ENCODE data around the gene GULP1.
"Not testable (repeated sequence)": the region's sequence is repeated elsewhere in the genome, so short reads cannot be mapped to it uniquely, and the experiment has no call there.

Gene GULP1

GRCh38 chr2:188526701-188527100, 235.0 kb downstream of the GULP1 start:
- DNase-seq: no peak

- no peak for DNase-seq
Observed at GRCh38 chr2:188527141-188527540, 235.5 kb downstream of the GULP1 start.

- DNase-seq: no peak
Observed at GRCh38 chr2:188527581-188527993, 235.9 kb downstream of the GULP1 start.

GRCh38 chr2:188529710-188530109, 238.0 kb downstream of the GULP1 start:
- DNase-seq: no peak

- DNase-seq: no peak
Observed at GRCh38 chr2:188534875-188535274, 243.2 kb downstream of the GULP1 start.

- no peak for DNase-seq
Observed at GRCh38 chr2:188551671-188552070, 260.0 kb downstream of the GULP1 start.

GRCh38 chr2:188557081-188557480, 265.4 kb downstream of the GULP1 start:
- DNase-seq: no peak

GRCh38 chr2:188559455-188559854, 267.8 kb downstream of the GULP1 start:
- not testable (repeated sequence) for DNase-seq

GRCh38 chr2:188561473-188561979, 269.9 kb downstream of the GULP1 start:
- DNase-seq: no peak

- no peak for DNase-seq
Observed at GRCh38 chr2:188569431-188570165, 277.9 kb downstream of the GULP1 start.

- DNase-seq: no peak
Observed at GRCh38 chr2:188570370-188570769, 278.7 kb downstream of the GULP1 start.

- no peak for DNase-seq
Observed at GRCh38 chr2:188571543-188572303, 280.0 kb downstream of the GULP1 start.

- no peak for DNase-seq
Observed at GRCh38 chr2:188572592-188572991, 280.9 kb downstream of the GULP1 start.

- DNase-seq: no peak
Observed at GRCh38 chr2:188573453-188573852, 281.8 kb downstream of the GULP1 start.

- DNase-seq: no peak
Observed at GRCh38 chr2:188576006-188576405, 284.3 kb downstream of the GULP1 start.

- DNase-seq: no peak
Observed at GRCh38 chr2:188576651-188577050, 285.0 kb downstream of the GULP1 start.

- no peak for DNase-seq
Observed at GRCh38 chr2:188577231-188577630, 285.6 kb downstream of the GULP1 start.

GRCh38 chr2:188580738-188581137, 289.1 kb downstream of the GULP1 start:
- DNase-seq: no peak

GRCh38 chr2:188582211-188582610, 290.5 kb downstream of the GULP1 start:
- no peak for DNase-seq

GRCh38 chr2:188588235-188588634, 296.6 kb downstream of the GULP1 start:
- no peak for DNase-seq

- DNase-seq: no peak
Observed at GRCh38 chr2:188596054-188596453, 304.4 kb downstream of the GULP1 start.

- DNase-seq: no peak
Observed at GRCh38 chr2:188598551-188598950, 306.9 kb downstream of the GULP1 start.

- DNase-seq: no peak
Observed at GRCh38 chr2:188599140-188599539, 307.5 kb downstream of the GULP1 start.

All from nucleus accumbens (tissue), 56 donors.